Left ventricle myocardium superior (tissue), 1 donor: ENCODE results near the gene ARSG. TPM values are rescaled to one million over a fixed set of nuclear protein-coding genes. Genes with fewer than 3 reads are reported as not detected.
A peak's percentile ranks its signal among the peaks of the same experiment; 100 is the strongest.
"Not testable (repeated sequence)": the region's sequence is repeated elsewhere in the genome, so short reads cannot be mapped to it uniquely, and the experiment has no call there.

Experiments
- ATAC-seq: fragments of 200-7000 bp; cut with Tn5 transposase; one replicate; pipeline ENCODE4 v1.9.1; 2020; ENCODE audit warnings: mild to moderate bottlenecking, moderate library complexity
- DNase-seq: peaks from one replicate; pipeline ENCODE4 v3.0.0-alpha.2; 2020
- intact Hi-C: fragments of 100-400 bp; cut with micrococcal nuclease; formaldehyde crosslinking; loops from one replicate; pipeline ENCODE4 v1.11.0; 2022
- total RNA-seq: library from RNA; stranded (reverse); fragmentation: NEBNext Ultra II Directional; extraction: Animal tissue kit (Norgen Biotek cat#: 25700); gene quantifications from one replicate; pipeline ENCODE4 v1.2.1, GENCODE V29; 2021
- donor health status: DM: no; HTN: yes; CAD: no; lungs with severe emphysema.

Gene ARSG
- total RNA-seq, 1 donor from 2014 or later, result 3.3 TPM

GRCh38 chr17:68403837-68404236 lies 112.5 kb downstream of the ARSG start:
- intact Hi-C loops, DNase-seq, ATAC-seq: not testable (repeated sequence)

DNA sequence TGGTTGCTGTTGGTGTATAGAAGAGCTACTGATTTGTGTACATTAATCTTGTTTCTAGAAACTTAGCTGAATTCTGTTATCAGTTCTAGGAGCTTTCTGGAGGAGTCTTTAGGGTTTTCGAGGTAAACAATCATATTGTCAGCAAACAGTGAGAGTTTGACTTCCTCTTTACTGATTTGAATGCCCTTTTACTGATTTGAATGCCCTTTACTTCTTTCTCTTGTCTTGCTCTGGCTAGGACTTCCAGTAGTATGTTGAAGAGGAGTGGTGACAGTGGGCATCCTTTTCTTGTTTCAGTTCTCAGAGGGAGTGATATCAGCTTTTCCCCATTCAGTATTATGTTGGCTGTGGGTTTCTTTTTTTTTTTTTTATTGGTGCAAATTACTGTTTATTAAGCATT lies 116.4 kb downstream of the ARSG start:
- intact Hi-C loops, DNase-seq: not testable (repeated sequence)

GRCh38 chr17:68413597-68414560 lies 122.6 kb downstream of the ARSG start:
- peak; percentile 50 for DNase-seq

More for the DNA sequence above, 116.4 kb downstream of the ARSG start:
- not testable (repeated sequence) for ATAC-seq

GRCh38 chr17:68414901-68415300 lies 123.6 kb downstream of the ARSG start:
- intact Hi-C loops, DNase-seq, ATAC-seq: not testable (repeated sequence)

More at GRCh38 chr17:68413597-68414560, 122.6 kb downstream of the ARSG start:
- ATAC-seq, intact Hi-C loops: not testable (repeated sequence)

DNA sequence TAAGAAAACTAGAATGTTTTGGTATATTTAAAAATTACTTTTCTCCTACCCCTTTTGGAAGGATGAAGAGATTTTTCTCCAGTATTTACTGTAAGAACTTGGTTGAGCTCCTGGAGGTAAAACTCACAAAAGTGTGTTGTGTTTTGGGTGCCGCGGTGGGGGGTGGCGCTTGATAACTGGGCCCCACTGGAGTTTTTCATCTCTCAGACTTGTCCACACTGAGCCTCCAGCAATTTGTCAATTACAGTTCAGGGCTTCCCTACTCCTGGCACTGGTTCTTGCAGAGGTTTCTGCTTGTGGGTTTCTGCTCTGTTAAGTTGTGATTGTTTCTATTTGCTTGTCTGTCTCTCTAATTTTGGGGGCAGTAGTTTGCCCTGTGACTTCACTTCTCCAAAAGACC lies 126.0 kb downstream of the ARSG start:
- intact Hi-C loops, result no loop called here
- ATAC-seq, result no peak

GRCh38 chr17:68418876-68419275 lies 127.6 kb downstream of the ARSG start:
- DNase-seq (no peak), ATAC-seq (no peak)
- intact Hi-C loops, result no loop called here

More for the DNA sequence above, 126.0 kb downstream of the ARSG start:
- no peak for DNase-seq

GRCh38 chr17:68420065-68420464 lies 128.8 kb downstream of the ARSG start:
- intact Hi-C loops, result no loop called here
- DNase-seq (no peak), ATAC-seq (no peak)

DNA sequence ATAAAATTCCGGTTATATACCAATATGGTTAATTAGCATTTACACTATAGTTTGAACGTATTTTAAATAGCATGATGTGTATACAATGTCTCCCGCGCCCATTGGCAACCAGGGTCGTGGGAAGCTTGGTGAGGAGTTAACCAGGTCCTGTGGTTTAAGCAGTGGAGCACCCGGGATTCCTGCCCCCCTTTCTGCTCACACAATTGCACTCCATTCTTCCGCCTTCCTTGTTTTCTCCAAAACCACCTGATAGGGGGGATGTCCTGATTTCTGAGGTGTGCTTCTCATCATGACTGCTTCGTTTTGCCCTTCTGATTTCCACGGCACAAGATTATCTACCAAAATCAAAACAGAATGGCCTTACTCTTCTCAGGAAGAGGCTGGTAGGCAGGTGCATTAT lies 130.2 kb downstream of the ARSG start:
- DNase-seq (no peak), ATAC-seq (no peak)
- intact Hi-C loops, result no loop called here

- DNase-seq (no peak), ATAC-seq (no peak)
- intact Hi-C loops, result no loop called here
Measured at GRCh38 chr17:68422821-68423220, 131.5 kb downstream of the ARSG start.

DNA sequence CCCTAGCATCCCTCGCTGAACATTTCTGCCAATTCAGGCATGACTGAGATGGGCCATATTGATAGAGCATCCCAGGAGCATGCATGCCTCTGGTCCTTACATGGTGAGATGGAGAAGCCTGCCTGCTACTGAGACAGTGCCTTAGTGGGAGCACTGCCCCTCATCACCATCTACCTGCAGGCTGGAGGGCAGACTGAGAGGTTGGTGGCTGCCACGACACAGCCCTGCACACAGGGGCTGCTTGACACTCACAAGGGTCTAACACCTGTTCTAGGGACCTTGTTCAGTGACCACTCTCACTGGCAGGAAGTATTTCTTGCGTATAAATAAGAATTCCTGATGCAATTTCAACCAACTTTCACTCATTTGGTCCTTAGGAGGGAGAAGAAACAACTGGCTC lies 132.0 kb downstream of the ARSG start:
- no peak for DNase-seq
- intact Hi-C loops, result no loop called here
- ATAC-seq, result no peak

DNA sequence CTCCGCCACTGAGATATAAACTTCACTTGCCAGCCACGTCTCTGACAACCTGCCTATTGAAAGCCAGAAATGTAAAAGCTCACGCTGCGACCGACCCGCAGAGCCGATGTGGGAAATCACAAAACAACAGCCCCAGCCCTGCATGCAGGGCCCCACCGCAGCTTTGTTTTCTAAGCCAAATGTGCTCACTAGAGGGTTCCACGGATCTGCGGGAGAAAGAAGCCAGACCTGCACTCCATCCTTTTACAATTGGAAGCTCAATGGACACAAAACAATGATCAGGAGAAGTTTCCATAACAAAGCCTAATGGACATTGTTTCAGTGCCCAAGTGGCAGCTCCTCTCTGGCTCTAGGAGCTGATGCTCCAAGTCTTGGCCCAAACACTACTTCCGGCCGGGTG lies 132.9 kb downstream of the ARSG start:
- intact Hi-C loops, result no loop called here
- DNase-seq (no peak), ATAC-seq (no peak)

- intact Hi-C loops, result no loop called here
- ATAC-seq, result no peak
- no peak for DNase-seq
Measured at GRCh38 chr17:68424861-68425260, 133.6 kb downstream of the ARSG start.

DNA sequence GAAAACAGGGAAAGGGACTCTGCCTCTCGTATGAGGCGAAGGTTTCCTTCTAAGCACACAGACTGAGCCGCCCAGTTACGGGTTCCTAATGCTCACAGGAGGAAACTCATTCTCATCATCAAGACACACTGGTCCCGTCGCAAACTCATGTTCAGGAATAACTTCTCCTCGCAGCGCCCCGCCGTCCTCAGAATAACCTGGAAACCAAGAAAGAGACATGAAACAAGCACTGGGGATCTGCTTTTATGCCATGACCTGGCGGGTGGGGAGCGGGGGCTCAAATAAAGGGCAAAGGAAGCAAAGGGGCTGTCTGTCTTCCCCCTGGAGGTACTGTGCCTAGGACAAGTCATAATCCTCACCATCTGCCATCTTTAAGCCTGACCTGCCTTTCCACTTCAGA lies 134.7 kb downstream of the ARSG start:
- no peak for ATAC-seq
- intact Hi-C loops, result no loop called here
- no peak for DNase-seq

GRCh38 chr17:68427575-68427974 lies 136.3 kb downstream of the ARSG start:
- ATAC-seq (no peak), DNase-seq (no peak)
- intact Hi-C loops, result no loop called here

- peak; percentile 7 for ATAC-seq
Measured at GRCh38 chr17:68428498-68429172, 137.3 kb downstream of the ARSG start.

DNA sequence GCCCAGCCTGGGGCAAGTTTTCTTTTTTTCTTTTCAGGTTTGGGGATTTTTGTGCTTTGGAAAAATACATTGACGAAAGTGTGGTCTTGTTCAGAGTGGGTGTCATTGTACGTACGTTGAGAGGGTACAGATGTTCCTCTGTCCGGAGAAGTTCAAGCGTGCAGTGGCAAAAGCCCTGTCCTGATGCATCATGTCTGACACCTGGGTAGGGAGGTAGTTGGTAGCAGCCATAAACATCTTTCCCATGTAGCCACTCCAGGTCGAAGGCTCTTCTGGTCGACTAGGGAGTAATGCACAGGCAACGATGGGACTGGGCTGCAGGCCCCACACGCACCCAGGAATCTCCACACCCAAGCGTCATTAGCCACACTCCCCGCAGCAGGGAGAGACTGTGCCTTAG lies 138.6 kb downstream of the ARSG start:
- intact Hi-C loops, result loop anchor here (10.0 kb wide), 1 partner anchor 165 kb away; no protein-coding TSS in a partner anchor
- DNase-seq (no peak), ATAC-seq (no peak)

More at GRCh38 chr17:68428498-68429172, 137.3 kb downstream of the ARSG start:
- intact Hi-C loops, result no loop called here
- no peak for DNase-seq

GRCh38 chr17:68431045-68431608 lies 139.8 kb downstream of the ARSG start:
- DNase-seq (no peak), ATAC-seq (no peak)
- intact Hi-C loops, result loop anchor here (10.0 kb wide), 1 partner anchor 166 kb away; no protein-coding TSS in a partner anchor

DNA sequence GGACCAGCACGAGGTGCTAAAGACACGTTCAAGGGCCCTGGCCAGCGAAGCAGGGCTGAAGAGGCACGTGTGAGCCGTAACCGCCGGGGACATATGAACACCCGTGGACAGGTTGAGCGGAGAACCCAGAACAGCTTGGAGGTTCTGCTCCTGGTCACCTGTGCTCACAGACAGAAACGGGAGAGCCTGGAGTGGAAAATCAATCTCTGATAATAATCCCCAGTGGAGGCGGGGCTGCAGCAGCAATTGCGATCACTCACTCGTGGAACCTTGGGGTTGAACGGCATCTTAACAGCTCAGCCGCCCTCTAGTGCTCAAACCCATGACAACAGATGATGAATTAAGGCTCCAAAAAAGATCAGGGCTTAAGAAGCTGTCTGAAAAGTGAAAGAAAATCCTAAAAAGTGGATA lies 140.4 kb downstream of the ARSG start:
- ATAC-seq, result no peak
- no peak for DNase-seq
- intact Hi-C loops, result loop anchor here (10.0 kb wide), 1 partner anchor 167 kb away; no protein-coding TSS in a partner anchor

- peak; percentile 40 for ATAC-seq
- intact Hi-C loops, result loop anchor here (10.0 kb wide), 1 partner anchor 167 kb away; no protein-coding TSS in a partner anchor
- DNase-seq, result no peak
Measured at GRCh38 chr17:68432086-68432864, 141.0 kb downstream of the ARSG start.
